Measurements from ENCODE around the gene SSNA1. TPM values are rescaled to one million over a fixed set of nuclear protein-coding genes. Genes with fewer than 3 reads are reported as not detected.

Gene SSNA1
- total and polyA plus RNA-seq, 7 donors: 39.6 to 122 (median 93.2) TPM

DNA sequence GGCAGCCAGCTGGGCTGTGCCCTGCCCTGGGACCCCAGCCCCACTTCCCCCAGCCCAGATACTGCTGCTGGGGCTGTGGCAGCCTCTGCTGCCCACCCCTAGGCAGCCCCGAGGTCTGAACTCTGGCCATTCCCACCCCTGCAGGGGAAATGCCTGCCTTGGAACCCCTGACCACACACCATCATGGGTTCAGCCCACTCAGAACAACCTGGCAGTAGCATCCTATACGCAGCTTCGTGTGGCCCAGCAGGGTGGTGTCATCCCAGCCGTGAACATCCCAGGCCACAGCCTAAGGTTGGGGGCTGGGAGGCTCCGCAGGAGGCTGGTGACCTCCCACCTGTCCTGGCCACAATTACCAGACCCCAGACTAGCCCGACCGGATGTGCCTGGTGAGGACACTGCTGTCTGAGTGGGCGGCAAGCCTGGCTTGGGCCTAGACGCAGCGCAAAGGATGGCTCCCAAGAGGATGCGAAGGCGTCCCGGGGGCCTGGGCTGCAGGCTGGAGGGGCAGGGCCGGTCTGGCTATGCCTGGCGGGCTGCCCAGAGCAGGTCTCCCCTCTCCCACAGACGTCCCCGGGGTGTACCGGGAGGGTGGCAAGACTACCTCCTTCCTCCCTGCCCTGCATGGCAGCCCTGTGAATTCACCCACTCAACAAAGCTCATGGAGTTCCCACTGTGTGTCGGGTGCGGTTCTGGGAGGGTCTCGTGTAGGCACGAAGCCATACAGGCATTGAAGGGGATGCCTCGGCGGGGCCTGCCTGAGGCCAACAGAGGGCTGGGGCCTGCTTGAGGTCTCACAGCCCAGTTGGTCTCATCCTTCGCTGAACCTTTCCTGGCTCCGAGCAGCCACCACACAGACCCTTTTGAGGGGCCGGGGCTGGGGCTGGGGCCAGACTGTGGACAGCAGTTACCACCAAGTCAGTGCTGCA, 40.8 kb downstream of the SSNA1 start:
- Histone ChIP-seq H3K27me3 (peaks cover 35 to 64% (median 61%) of the 10 kb centered on the region in 3 donors), H3K9me3 (no peaks in the 10 kb centered on the region), H3K4me1 (peaks cover 0 to 6% (median under 1%) of the 10 kb centered on the region in 4 donors), H3K27ac (no peak overlapping the region), H3K4me3 (no peak overlapping the region), H3K36me3 (no peaks in the 10 kb centered on the region)
- TF ChIP-seq EP300 (IDR thresholded peaks at IDR 0.05): no peak
- TF ChIP-seq CTCF (IDR thresholded peaks at IDR 0.05): no peak
- no peak for TF ChIP-seq POLR2AphosphoS5 (IDR thresholded peaks at IDR 0.05)
- TF ChIP-seq POLR2A (IDR thresholded peaks at IDR 0.05): no peak
- intact Hi-C loops (cut with DNase I): no loop called here
- no peak for DNase-seq
- 55 to 73% methylated on average over 27 of the region's 27 CpGs for WGBS, 2 donors

- 14 to 51% methylated on average over 31 of the region's 31 CpGs for WGBS, 2 donors
- DNase-seq: no peak
- Histone ChIP-seq H3K9me3 (no peaks in the 10 kb centered on the region), H3K36me3 (no peaks in the 10 kb centered on the region), H3K4me1 (peaks cover 0 to 5% (median 0%) of the 10 kb centered on the region in 4 donors), H3K27me3 (peaks cover 35 to 71% (median 66%) of the 10 kb centered on the region in 3 donors), H3K4me3 (no peak overlapping the region), H3K27ac (no peak overlapping the region)
- TF ChIP-seq CTCF (IDR thresholded peaks at IDR 0.05): no peak
- no peak for TF ChIP-seq POLR2AphosphoS5 (IDR thresholded peaks at IDR 0.05)
- TF ChIP-seq POLR2A (IDR thresholded peaks at IDR 0.05): no peak
- TF ChIP-seq EP300 (IDR thresholded peaks at IDR 0.05): no peak
- intact Hi-C loops (cut with DNase I): no loop called here
Measured at GRCh38 chr9:137229903-137230704, 41.6 kb downstream of the SSNA1 start.

DNA sequence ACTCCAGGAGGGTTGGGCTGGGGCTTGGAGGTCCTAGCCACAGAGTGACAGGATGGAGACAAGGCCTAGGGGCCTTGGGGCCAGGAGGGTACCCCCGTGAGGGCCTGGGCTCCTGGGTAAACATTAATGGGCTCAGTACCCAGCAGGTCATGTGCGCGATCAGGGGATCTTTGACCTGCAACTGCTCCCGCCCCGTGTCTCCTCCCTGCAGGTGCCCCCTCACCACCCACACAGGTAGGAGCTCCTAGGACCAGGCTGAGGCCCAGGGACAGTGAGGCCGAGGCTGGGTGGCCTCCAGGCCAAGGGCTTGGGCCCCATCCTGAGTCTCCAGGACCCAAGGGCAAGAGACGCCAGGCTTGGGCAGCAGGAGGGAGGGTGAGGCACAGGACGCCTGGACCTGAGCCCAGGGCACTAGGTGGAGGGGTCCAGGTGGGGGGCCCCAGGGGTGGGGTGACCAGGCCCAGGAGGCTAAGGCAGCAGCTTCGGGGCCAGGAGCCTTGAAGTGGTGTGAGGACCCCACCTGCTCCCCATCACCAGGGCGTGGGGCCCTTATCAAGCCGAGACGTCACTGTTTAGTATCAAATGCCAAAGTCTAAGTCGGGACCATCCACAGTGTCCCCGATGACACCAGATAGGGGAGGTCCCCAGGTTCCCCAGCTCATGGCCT, 42.4 kb downstream of the SSNA1 start, which contains the start of gene SLC34A3:
Gene SLC34A3 (plus strand): TSS at position 197 of the 667 bp plus-strand sequence. CDS start 802 bp downstream, outside the sequence.
- H3K27ac ChIP-seq: no peak within 1 kb of the TSS
- no peak for DNase-seq
- H3K36me3 ChIP-seq: no peaks in the 10 kb centered on the region
- peaks cover 35 to 71% (median 71%) of the 10 kb centered on the region in 3 donors for H3K27me3 ChIP-seq
- no peak within 1 kb of the TSS for H3K4me3 ChIP-seq
- H3K9me3 ChIP-seq: no peaks in the 10 kb centered on the region
- intact Hi-C loops (cut with DNase I): no loop called here
- peaks cover 0 to 10% (median 4%) of the 10 kb centered on the region in 4 donors for H3K4me1 ChIP-seq
- no peak for TF ChIP-seq EP300 (IDR thresholded peaks at IDR 0.05)
- no peak for TF ChIP-seq POLR2A (IDR thresholded peaks at IDR 0.05)
- no peak for TF ChIP-seq CTCF (IDR thresholded peaks at IDR 0.05)
- TF ChIP-seq POLR2AphosphoS5 (IDR thresholded peaks at IDR 0.05): no peak
- 24 to 69% methylated on average over 14 of the region's 14 CpGs for WGBS, 2 donors

GRCh38 chr9:137231372-137232039, 43.0 kb downstream of the SSNA1 start:
- WGBS, 2 donors: 88 to 89% methylated on average over 23 of the region's 23 CpGs
- Histone ChIP-seq H3K4me3 (no peak overlapping the region), H3K4me1 (peaks cover 0 to 17% (median 11%) of the 10 kb centered on the region in 4 donors), H3K27me3 (peaks cover 35 to 71% (median 71%) of the 10 kb centered on the region in 3 donors), H3K36me3 (no peaks in the 10 kb centered on the region), H3K27ac (no peak overlapping the region), H3K9me3 (no peaks in the 10 kb centered on the region)
- intact Hi-C loops (cut with DNase I): no loop called here
- TF ChIP-seq EP300 (IDR thresholded peaks at IDR 0.05) (no peak), POLR2A (IDR thresholded peaks at IDR 0.05) (no peak), POLR2AphosphoS5 (IDR thresholded peaks at IDR 0.05) (no peak), CTCF (IDR thresholded peaks at IDR 0.05) (no peak)
- DNase-seq: no peak
